ENCODE measurements around the gene INO80B.

GRCh38 chr2:74448771-74449170, 6.1 kb upstream of the INO80B start:
- TF ChIP-seq CTCF (IDR thresholded peaks at IDR 0.05) (no peak), POLR2A (IDR thresholded peaks at IDR 0.05) (no peak)

All from uterus (tissue), 2 donors.